Activated CD4-positive, alpha-beta T cell treated with anti-CD3 and anti-CD28 coated beads, Interleukin-2, amount 50 U/mL, for 4 hours (primary cell): ENCODE results near the gene IFITM2.
A peak's percentile ranks its signal among the peaks of the same experiment; 100 is the strongest.
"Not testable (repeated sequence)": the region's sequence is repeated elsewhere in the genome, so short reads cannot be mapped to it uniquely, and the experiment has no call there.

Experiments used
- DNase-seq, 2 experiments: peaks; one replicate each; pipeline ENCODE4 v3.0.0-alpha.2; 2020

IFITM2 gene

GRCh38 chr11:311013-311748, 3.6 kb downstream of the IFITM2 start:
- DNase-seq = not testable (repeated sequence)

GRCh38 chr11:312092-312816, 4.6 kb downstream of the IFITM2 start:
- DNase-seq = no peak

- DNase-seq = no peak
These were observed 5.7 kb downstream of the IFITM2 start for GRCh38 chr11:313304-313786.

DNA sequence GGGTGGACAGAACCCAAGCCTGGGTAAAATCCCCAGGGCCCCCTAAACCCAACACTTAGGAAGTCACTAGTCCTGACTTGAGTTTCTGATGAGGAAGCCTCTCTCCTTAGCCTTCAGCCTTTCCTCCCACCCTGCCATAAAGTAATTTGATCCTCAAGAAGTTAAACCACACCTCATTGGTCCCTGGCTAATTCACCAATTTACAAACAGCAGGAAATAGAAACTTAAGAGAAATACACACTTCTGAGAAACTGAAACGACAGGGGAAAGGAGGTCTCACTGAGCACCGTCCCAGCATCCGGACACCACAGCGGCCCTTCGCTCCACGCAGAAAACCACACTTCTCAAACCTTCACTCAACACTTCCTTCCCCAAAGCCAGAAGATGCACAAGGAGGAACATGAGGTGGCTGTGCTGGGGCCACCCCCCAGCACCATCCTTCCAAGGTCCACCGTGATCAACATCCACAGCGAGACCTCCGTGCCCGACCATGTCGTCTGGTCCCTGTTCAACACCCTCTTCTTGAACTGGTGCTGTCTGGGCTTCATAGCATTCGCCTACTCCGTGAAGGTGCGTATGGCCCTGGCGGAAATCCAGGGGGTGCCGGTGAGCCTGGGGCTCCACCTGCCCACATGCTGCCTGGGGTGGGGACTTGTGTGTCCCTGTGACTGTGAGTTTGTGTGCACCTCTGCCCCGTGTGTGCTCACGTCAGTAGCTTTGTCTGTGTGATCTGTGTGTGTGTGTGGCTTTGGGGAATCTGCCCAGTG, 6.4 kb downstream of the IFITM2 start, which contains the start of gene IFITM1:
IFITM1 (plus strand) TSS at position 254 of the 767 bp plus-strand sequence; CDS start at position 385, 131 bp downstream.
- DNase-seq = peak in 1 of 2 experiments; percentile 38

GRCh38 chr11:314554-314875, 6.9 kb downstream of the IFITM2 start:
- DNase-seq = not testable (repeated sequence)

DNA sequence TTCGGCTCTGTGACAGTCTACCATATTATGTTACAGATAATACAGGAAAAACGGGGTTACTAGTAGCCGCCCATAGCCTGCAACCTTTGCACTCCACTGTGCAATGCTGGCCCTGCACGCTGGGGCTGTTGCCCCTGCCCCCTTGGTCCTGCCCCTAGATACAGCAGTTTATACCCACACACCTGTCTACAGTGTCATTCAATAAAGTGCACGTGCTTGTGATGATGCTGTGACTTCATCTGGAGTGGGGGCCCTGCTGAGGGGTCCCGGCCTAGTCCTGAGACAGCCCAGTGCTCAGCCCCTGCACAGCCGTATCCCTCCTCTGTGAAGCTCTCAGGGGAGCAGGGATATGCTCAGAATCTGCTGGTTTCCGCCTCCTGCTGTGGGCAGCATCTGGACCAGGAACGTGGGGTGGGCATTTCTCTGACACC, 7.5 kb downstream of the IFITM2 start:
- no peak for DNase-seq

- no peak for DNase-seq
These were observed 7.9 kb downstream of the IFITM2 start for GRCh38 chr11:315516-315994.

- no peak for DNase-seq
These were observed 8.6 kb downstream of the IFITM2 start for GRCh38 chr11:316031-316701.

- DNase-seq = no peak
These were observed 9.3 kb downstream of the IFITM2 start for GRCh38 chr11:316891-317301.

GRCh38 chr11:317668-318404, 10.2 kb downstream of the IFITM2 start:
- DNase-seq = not testable (repeated sequence)

GRCh38 chr11:318405-319120, 10.9 kb downstream of the IFITM2 start:
- not testable (repeated sequence) for DNase-seq

- DNase-seq = not testable (repeated sequence)
These were observed 11.7 kb downstream of the IFITM2 start for GRCh38 chr11:319121-319887.

GRCh38 chr11:319888-320273, 12.3 kb downstream of the IFITM2 start:
- not testable (repeated sequence) for DNase-seq

GRCh38 chr11:324156-324555, 16.5 kb downstream of the IFITM2 start:
- DNase-seq = no peak

- DNase-seq = not testable (repeated sequence)
These were observed 17.2 kb downstream of the IFITM2 start for GRCh38 chr11:324593-325517.

GRCh38 chr11:325796-326591, 18.4 kb downstream of the IFITM2 start:
- DNase-seq = no peak

DNA sequence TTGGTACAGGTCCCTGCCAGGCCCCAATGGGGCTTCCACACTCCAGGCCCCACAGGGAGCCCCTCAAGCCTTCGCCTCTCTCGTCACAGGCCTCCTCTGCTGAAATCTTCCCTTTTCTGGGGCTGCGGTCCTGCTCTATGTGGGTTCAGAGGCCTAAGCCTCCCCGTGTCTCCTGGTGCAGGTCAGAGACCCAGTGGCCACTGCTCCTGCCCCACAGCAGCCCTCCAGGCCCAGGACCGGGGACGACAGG, 18.9 kb downstream of the IFITM2 start:
- no peak for DNase-seq

DNA sequence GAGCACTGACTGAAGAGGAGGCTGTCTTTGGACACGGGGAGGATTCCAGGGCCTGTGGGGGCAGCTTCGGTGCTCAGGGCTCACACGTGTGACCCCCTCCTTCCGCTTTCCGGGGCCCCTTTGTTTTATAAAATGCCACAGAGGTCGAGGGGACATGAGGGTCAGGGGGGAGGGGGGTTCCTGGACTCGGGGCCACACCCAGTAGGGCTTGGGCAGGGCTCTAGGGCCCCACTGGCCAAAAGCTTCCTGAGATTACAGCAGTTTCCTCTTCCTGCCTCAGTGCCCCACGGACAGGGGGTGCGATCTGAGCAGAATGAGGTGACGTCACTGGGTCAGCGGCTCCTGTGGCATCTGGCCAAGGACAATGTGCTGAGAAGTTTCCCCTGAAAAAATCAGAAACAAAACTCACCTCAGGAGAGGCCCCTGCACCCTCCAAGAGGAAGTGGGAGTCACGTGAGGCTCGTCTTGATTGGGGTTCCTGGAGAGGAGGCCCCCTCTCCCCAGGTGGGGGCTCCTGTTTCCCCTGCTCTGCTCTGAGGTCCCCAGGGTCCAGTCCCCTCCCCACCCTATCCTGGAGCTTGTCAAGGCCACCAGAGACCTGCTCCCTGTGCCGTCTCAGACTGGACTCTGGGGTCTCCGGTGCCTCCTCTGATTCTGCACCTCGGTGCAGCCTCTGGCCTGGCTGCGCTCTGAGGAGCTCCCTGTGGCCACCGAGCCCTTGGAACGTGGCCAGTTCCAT, 19.4 kb downstream of the IFITM2 start:
- peak in 1 of 2 experiments; percentile 27 for DNase-seq
